Fibroblast of pulmonary artery (primary cell): ENCODE results near the gene MTM1.

Experiments used
- DNase-seq: peaks from one replicate; pipeline ENCODE4 v3.0.0-alpha.2; 2010; ENCODE audit warnings: low read depth
- H3K4me3 ChIP-seq: replicated peaks from 2 replicates; pipeline ENCODE4 v1.5.1; 2011; ENCODE audit warnings: low read depth, mild to moderate bottlenecking, control low read depth, low read length, moderate library complexity
- CTCF ChIP-seq: IDR thresholded peaks from 2 replicates; pipeline ENCODE4 v1.5.1; 2011; ENCODE audit warnings: mild to moderate bottlenecking, control low read depth, low read length, inconsistent platforms; ENCODE audit errors: missing control alignments

Gene MTM1

DNA sequence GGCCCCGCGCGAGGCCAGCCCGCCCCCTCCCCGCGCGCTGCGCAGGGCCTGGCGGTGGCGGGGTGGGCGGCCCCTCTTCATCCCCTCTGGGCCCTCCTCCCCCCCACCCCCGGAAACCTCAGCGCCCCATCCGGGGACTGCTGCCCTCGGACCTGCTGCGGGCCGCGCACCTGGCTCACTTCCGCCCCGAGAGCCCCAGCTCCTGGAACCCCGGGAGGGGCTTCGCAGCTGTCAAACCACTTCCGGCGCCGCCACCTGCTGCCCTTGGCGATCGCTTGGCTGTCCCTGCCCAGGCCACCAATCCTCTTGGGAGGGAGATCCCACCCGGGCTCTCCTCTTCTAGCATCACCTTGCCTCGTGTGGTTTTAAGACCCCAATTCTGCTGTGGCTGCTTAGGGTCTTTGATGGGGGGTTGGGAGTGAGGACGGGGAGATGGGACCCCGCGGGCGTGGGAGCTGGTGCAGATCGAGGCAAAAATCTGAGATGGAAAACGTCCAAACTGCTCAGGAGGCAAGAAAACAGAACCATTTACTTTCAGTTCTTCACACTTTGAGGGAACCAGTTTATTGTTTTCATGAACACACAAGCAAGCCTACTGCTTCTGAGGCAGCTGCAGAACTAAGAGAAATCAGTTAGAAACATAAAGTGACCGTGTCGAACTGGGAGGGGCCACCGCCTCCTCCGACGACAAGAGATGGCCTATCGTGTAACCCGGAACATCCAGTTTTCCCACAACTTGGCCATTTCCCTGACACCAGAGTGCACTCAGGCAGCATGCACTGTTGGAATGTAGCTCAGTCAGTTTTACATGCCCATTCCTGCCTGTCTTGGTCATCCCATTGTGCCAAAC lies 125.5 kb downstream of the MTM1 start:
- TF ChIP-seq CTCF = no peak
- peak; percentile 52 for DNase-seq
- H3K4me3 ChIP-seq = peak overlapping the region; percentile 65

GRCh38 chrX:150694738-150695410 lies 126.5 kb downstream of the MTM1 start:
- no peak for DNase-seq
- TF ChIP-seq CTCF = no peak
- H3K4me3 ChIP-seq = no peak overlapping the region

DNA sequence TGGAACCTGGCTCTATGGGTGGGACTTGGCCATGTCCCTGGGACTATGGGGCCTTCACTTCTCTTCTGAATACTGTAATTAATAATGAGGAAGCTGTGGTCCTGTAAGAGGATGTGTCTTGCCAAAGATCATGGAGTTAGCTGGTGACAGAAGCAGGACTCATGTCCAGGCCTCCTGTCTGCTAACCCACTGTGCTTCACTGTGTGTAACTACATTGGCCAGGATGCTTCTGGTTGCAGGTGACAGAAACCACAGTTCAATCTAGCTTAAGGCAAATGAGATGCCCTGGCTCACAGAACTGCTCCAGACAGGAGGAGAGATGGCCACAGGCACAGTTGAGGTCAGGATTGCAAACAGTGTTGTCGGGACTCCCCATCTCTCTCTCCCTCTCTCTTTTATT lies 127.9 kb downstream of the MTM1 start:
- DNase-seq = no peak
- H3K4me3 ChIP-seq = no peak overlapping the region
- TF ChIP-seq CTCF = no peak

DNA sequence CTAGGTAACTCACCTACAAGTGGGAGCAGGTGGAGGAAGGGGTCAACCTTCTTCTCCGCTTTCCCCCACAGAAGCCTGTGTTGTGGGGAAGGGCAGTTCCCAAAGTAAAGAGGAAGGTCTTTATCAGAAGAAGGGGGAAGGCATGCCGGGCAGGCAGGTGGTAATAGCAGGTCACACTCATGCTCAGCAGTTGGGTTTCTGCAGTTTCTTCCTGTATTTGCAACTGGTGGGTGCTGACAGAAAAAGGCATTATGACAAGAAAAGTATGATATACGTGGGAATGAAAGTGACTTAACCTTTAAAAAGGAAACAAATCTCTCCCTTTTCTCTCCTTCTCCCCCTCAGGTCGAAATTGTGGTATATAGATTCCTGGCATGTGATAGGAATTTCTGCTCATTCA lies 128.4 kb downstream of the MTM1 start:
- no peak for TF ChIP-seq CTCF
- DNase-seq = no peak
- H3K4me3 ChIP-seq = no peak overlapping the region

GRCh38 chrX:150697641-150698040 lies 129.2 kb downstream of the MTM1 start:
- TF ChIP-seq CTCF = no peak
- no peak for DNase-seq
- no peak overlapping the region for H3K4me3 ChIP-seq

DNA sequence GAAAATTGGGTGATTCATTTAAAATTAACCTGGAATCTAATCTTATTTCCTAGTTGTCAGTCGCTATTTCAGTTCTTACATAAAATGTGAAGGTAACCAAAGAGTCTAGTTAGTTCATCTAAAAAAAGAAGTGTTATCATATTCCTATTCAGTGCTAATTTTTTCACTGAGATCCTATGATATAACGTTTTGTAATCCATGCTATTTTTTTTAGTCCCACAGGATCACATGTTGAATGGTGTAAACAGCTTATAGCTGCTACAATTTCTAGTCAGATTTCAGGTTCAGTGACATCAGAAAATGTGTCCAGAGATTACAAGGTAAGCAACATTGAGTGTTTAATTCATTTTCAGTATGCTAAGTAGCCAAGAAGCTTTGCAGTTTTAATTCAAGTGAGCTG lies 130.6 kb downstream of the MTM1 start:
- H3K4me3 ChIP-seq = no peak overlapping the region
- TF ChIP-seq CTCF = no peak
- no peak for DNase-seq

DNA sequence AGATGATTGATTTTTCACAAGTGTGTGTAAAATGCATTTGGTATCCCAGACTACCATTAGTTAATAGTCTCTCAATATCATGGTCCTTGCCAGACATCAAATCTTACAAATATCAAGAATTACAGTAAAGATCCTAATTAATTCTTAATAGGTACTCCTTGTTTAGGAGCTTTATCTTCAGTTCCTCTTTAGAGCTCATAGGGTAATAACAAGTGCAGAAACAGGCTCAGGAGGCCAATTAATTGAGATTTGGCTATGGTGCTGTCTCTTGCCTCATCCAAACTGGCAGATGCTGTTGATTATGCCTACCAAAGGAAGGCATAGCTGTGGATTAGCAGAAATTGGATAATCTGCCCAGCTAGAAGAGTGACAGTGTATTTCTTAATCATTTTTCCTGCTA lies 131.7 kb downstream of the MTM1 start:
- no peak for TF ChIP-seq CTCF
- H3K4me3 ChIP-seq = no peak overlapping the region
- DNase-seq = no peak
